Diencephalon (tissue), 1 donor: ENCODE measurements around the gene TMEM60. TPM values are rescaled to one million over a fixed set of nuclear protein-coding genes. Genes with fewer than 3 reads are reported as not detected.

Experiments used
- total RNA-seq: library from RNA; depleted of rRNA; stranded (reverse); fragments of >200 nt; gene quantifications from one replicate; pipeline ENCODE4 v1.2.3, GENCODE V29; 2014

TMEM60 gene, protein sequence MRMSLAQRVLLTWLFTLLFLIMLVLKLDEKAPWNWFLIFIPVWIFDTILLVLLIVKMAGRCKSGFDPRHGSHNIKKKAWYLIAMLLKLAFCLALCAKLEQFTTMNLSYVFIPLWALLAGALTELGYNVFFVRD
- total RNA-seq, result 18.2 TPM

DNA sequence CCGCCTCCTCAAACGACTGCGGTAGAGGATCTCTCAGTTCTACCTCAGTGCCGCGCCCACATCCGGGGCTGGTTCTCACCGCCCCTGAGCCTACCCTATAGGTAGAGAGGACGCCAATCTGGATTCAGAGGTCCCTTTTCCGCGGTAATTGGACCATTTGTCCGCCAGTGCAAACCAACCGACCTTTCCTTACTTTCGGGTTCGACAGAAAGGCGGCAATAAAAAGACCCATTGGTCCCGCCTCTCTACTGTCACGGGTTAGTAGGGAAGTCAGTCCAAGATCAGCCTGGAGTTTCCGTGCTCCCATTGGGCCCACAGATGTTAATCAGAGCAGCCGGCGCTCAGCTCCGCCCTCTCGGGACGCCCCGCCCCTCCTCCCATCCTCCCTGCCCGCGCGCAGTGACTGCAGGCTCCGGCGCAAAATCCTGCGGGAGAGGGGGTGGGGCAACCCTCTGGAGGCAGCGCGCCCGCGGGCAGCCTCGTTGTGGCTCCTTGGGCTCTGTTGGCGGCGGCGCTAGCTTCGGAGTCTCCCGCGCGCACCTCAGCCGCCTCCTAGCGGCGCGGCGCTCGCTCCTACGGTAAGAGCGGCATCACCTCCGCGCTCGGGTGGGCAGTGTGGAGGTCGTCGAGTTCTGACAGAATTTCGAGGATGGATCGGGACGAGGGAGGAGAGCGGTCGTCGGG lies at the start of gene TMEM60, which contains the start of gene PHTF2:
TMEM60 (minus strand) TSS at position 41 of the 684 bp plus-strand sequence. CDS start 4,061 bp downstream, outside the sequence.
PHTF2 (plus strand) TSS at position 380 of the 684 bp plus-strand sequence.

Other genes with a start within 250 kb of the TMEM60 start
- gene RSBN1L, start 102.0 kb downstream of the TMEM60 start, total RNA-seq, result 62.5 TPM
- 53.1 TPM for gene PHTF2, start 339 bp upstream of the TMEM60 start, total RNA-seq